Activated T-cell treated with anti-CD3 and anti-CD28 coated beads, Interleukin-2, amount 50 U/mL, for 4 hours (primary cell): ENCODE measurements around the gene SDHAF3. TPM values are rescaled to one million over a fixed set of nuclear protein-coding genes. Genes with fewer than 3 reads are reported as not detected.
"Not testable (repeated sequence)": the region's sequence is repeated elsewhere in the genome, so short reads cannot be mapped to it uniquely, and the experiment has no call there.

Experiments
- ATAC-seq, 2 donors: fragments of 200-7000 bp; cut with Tn5 transposase; one replicate each; pipeline ENCODE4 v1.10.0; 2021
- DNase-seq: peaks from one replicate; pipeline ENCODE4 v3.0.0-alpha.2; 2020
- H3K27me3 Mint-ChIP-seq: one replicate; pipeline ENCODE4 v1.8.0; 2021; ENCODE audit warnings: low read depth, mixed read lengths
- H3K36me3 Mint-ChIP-seq: one replicate; pipeline ENCODE4 v1.8.0; 2022; ENCODE audit warnings: mixed read lengths; ENCODE audit not compliant: insufficient read depth
- H3K4me1 Mint-ChIP-seq: one replicate; pipeline ENCODE4 v1.8.0; 2021; ENCODE audit warnings: low read depth, mixed read lengths
- H3K4me3 Mint-ChIP-seq: one replicate; pipeline ENCODE4 v1.8.0; 2021; ENCODE audit warnings: mild to moderate bottlenecking, moderate library complexity, mixed read lengths
- H3K9me3 Mint-ChIP-seq: one replicate; pipeline ENCODE4 v1.8.0; 2021; ENCODE audit warnings: mixed read lengths
- total RNA-seq, 3 donors: library from RNA; stranded (reverse); gene quantifications; one replicate each; pipeline ENCODE4 v1.2.1, GENCODE V29; 2021

The SDHAF3 gene
- 10 to 100 TPM; 36.7 to 39.8 (median 39.3) TPM for total RNA-seq

GRCh38 chr7:97117372-97118188 lies at the start of gene SDHAF3:
Gene SDHAF3 (plus strand): TSS chr7:97117698. CDS start chr7:97117724, 26 bp downstream.
- DNase-seq (peak; percentile 97), ATAC-seq (peak; percentile 94 to 96)
- peaks cover 40% of the 10 kb centered on the region for H3K4me1 Mint-ChIP-seq
- no peaks in the 10 kb centered on the region for H3K9me3 Mint-ChIP-seq
- H3K4me3 Mint-ChIP-seq, result peak within 1 kb of the TSS; percentile 92
- peaks cover 13% of the 10 kb centered on the region for H3K36me3 Mint-ChIP-seq
- no peaks in the 10 kb centered on the region for H3K27me3 Mint-ChIP-seq

GRCh38 chr7:97072025-97072424 lies 45.5 kb upstream of the SDHAF3 start:
- not testable (repeated sequence) for H3K9me3 Mint-ChIP-seq, H3K36me3 Mint-ChIP-seq, H3K4me3 Mint-ChIP-seq, ATAC-seq, H3K4me1 Mint-ChIP-seq, DNase-seq
- H3K27me3 Mint-ChIP-seq, result peaks cover 28% of the 10 kb centered on the region

GRCh38 chr7:97075928-97076327 lies 41.6 kb upstream of the SDHAF3 start:
- no peaks in the 10 kb centered on the region for H3K36me3 Mint-ChIP-seq
- DNase-seq (no peak), ATAC-seq (no peak)
- no peaks in the 10 kb centered on the region for H3K4me1 Mint-ChIP-seq
- H3K9me3 Mint-ChIP-seq, result no peaks in the 10 kb centered on the region
- H3K4me3 Mint-ChIP-seq, result no peak overlapping the region
- peaks cover 43% of the 10 kb centered on the region for H3K27me3 Mint-ChIP-seq

- Mint-ChIP-seq H3K4me3 (no peak overlapping the region), H3K4me1 (no peaks in the 10 kb centered on the region), H3K27me3 (peaks cover 46% of the 10 kb centered on the region), H3K36me3 (no peaks in the 10 kb centered on the region), H3K9me3 (peaks cover 1% of the 10 kb centered on the region)
- ATAC-seq, result no peak
- DNase-seq, result no peak
Measured at GRCh38 chr7:97078023-97078969, 39.2 kb upstream of the SDHAF3 start.

GRCh38 chr7:97079300-97079699 lies 38.2 kb upstream of the SDHAF3 start:
- H3K9me3 Mint-ChIP-seq, result peaks cover 3% of the 10 kb centered on the region
- no peak overlapping the region for H3K4me3 Mint-ChIP-seq
- ATAC-seq (no peak), DNase-seq (no peak)
- no peaks in the 10 kb centered on the region for H3K36me3 Mint-ChIP-seq
- H3K4me1 Mint-ChIP-seq, result no peaks in the 10 kb centered on the region
- H3K27me3 Mint-ChIP-seq, result peaks cover 43% of the 10 kb centered on the region

GRCh38 chr7:97081521-97082300 lies 35.8 kb upstream of the SDHAF3 start:
- Mint-ChIP-seq H3K36me3 (no peaks in the 10 kb centered on the region), H3K27me3 (peaks cover 42% of the 10 kb centered on the region), H3K4me1 (no peaks in the 10 kb centered on the region), H3K9me3 (peaks cover 3% of the 10 kb centered on the region), H3K4me3 (no peak overlapping the region)
- ATAC-seq, result no peak
- no peak for DNase-seq

GRCh38 chr7:97088364-97088763 lies 29.1 kb upstream of the SDHAF3 start:
- peaks cover 36% of the 10 kb centered on the region for H3K27me3 Mint-ChIP-seq
- no peak for ATAC-seq
- no peak for DNase-seq
- no peaks in the 10 kb centered on the region for H3K36me3 Mint-ChIP-seq
- no peaks in the 10 kb centered on the region for H3K4me1 Mint-ChIP-seq
- no peak overlapping the region for H3K4me3 Mint-ChIP-seq
- H3K9me3 Mint-ChIP-seq, result peaks cover 2% of the 10 kb centered on the region

GRCh38 chr7:97089771-97090170 lies 27.7 kb upstream of the SDHAF3 start:
- ATAC-seq, result no peak
- no peaks in the 10 kb centered on the region for H3K4me1 Mint-ChIP-seq
- no peaks in the 10 kb centered on the region for H3K9me3 Mint-ChIP-seq
- no peak for DNase-seq
- H3K4me3 Mint-ChIP-seq, result no peak overlapping the region
- no peaks in the 10 kb centered on the region for H3K36me3 Mint-ChIP-seq
- peaks cover 34% of the 10 kb centered on the region for H3K27me3 Mint-ChIP-seq

GRCh38 chr7:97090761-97091353 lies 26.6 kb upstream of the SDHAF3 start:
- DNase-seq, result no peak
- peaks cover 29% of the 10 kb centered on the region for H3K27me3 Mint-ChIP-seq
- no peaks in the 10 kb centered on the region for H3K36me3 Mint-ChIP-seq
- no peak overlapping the region for H3K4me3 Mint-ChIP-seq
- no peaks in the 10 kb centered on the region for H3K4me1 Mint-ChIP-seq
- H3K9me3 Mint-ChIP-seq, result no peaks in the 10 kb centered on the region
- ATAC-seq, result no peak

GRCh38 chr7:97094284-97094930 lies 23.1 kb upstream of the SDHAF3 start:
- Mint-ChIP-seq H3K4me1 (no peaks in the 10 kb centered on the region), H3K36me3 (no peaks in the 10 kb centered on the region), H3K4me3 (no peak overlapping the region), H3K27me3 (peaks cover 30% of the 10 kb centered on the region), H3K9me3 (no peaks in the 10 kb centered on the region)
- no peak for DNase-seq
- ATAC-seq, result no peak

GRCh38 chr7:97096037-97096436 lies 21.5 kb upstream of the SDHAF3 start:
- Mint-ChIP-seq H3K27me3 (peaks cover 34% of the 10 kb centered on the region), H3K4me1 (no peaks in the 10 kb centered on the region), H3K4me3 (no peak overlapping the region), H3K36me3 (no peaks in the 10 kb centered on the region), H3K9me3 (no peaks in the 10 kb centered on the region)
- DNase-seq (no peak), ATAC-seq (no peak)

- Mint-ChIP-seq H3K27me3 (peaks cover 40% of the 10 kb centered on the region), H3K4me3 (no peak overlapping the region), H3K9me3 (no peaks in the 10 kb centered on the region), H3K4me1 (no peaks in the 10 kb centered on the region), H3K36me3 (no peaks in the 10 kb centered on the region)
- ATAC-seq (no peak), DNase-seq (no peak)
Measured at GRCh38 chr7:97096661-97097060, 20.8 kb upstream of the SDHAF3 start.

GRCh38 chr7:97104719-97105238 lies 12.7 kb upstream of the SDHAF3 start:
- Mint-ChIP-seq H3K27me3 (peaks cover 28% of the 10 kb centered on the region), H3K4me3 (no peak overlapping the region), H3K4me1 (no peaks in the 10 kb centered on the region), H3K36me3 (no peaks in the 10 kb centered on the region), H3K9me3 (peaks cover 4% of the 10 kb centered on the region)
- peak; percentile 56 for DNase-seq
- ATAC-seq, result peak; percentile 60 to 84
